GM12878 (cell line): Measurements from ENCODE around the gene TBC1D10A. TPM values are rescaled to one million over a fixed set of nuclear protein-coding genes. Genes with fewer than 3 reads are reported as not detected.

Experiments
- ATAC-seq: fragments of 200-7000 bp; cut with Tn5 transposase; 3 replicates; pipeline ENCODE4 v1.9.1; 2020; ENCODE audit warnings: mild to moderate bottlenecking, moderate library complexity
- BruUV-seq: library from RNA; stranded (reverse); fragments of 400-500 nt; replicated peaks from 2 replicates; lab custom pipeline; 2021; lab: Mats Ljungman, UMichigan
- CTCF ChIA-PET: fragments of 300-600 bp; sonication (Branson Sonifier 250); formaldehyde crosslinking; extraction: SDS; loops from one replicate; lab custom pipeline; 2021; ENCODE audit warnings: inconsistent platforms; lab: Yijun Ruan, JAX
- POLR2A ChIA-PET: fragments of 350-600 bp; formaldehyde crosslinking; extraction: SDS; loops from one replicate; lab custom pipeline; 2021; ENCODE audit warnings: inconsistent platforms; lab: Charles Lee
- RAD21 ChIA-PET: fragments of 300-600 bp; sonication (Branson Sonifier 250); formaldehyde crosslinking; loops from one replicate; lab custom pipeline; 2023; ENCODE audit warnings: antibody characterized with exemption; ENCODE audit not compliant: unreplicated experiment; lab: Charles Lee
- SMC1A ChIA-PET: fragments of 300-600 bp; sonication (Branson Sonifier 250); formaldehyde crosslinking; loops from one replicate; lab custom pipeline; 2023; ENCODE audit not compliant: unreplicated experiment, uncharacterized antibody; lab: Charles Lee
- DNase-seq: peaks from one replicate; pipeline ENCODE4 v3.0.0-alpha.2; 2011; ENCODE audit warnings: low read depth, low spot score
- FAIRE-seq: peaks from 3 replicates; lab custom pipeline; 2011; peaks lifted over from hg19 to GRCh38; lab: Jason Lieb, UNC
- H2AFZ ChIP-seq: 2 replicates; pipeline ENCODE4 v1.6.0; 2011; ENCODE audit warnings: low read depth, low read length, control low read depth; ENCODE audit not compliant: control insufficient read depth
- H3K27ac ChIP-seq: 2 replicates; pipeline ENCODE4 v1.5.1; 2011; ENCODE audit warnings: control low read depth; ENCODE audit not compliant: control insufficient read depth, insufficient read depth
- H3K27me3 ChIP-seq, 2 experiments: replicated peaks in 1 of 2; 2 replicates each; pipeline versions ENCODE4 v1.6.0 to v1.6.1; 2011; ENCODE audit warnings: low read length in 1 of 2; ENCODE audit not compliant: control insufficient read depth in 2 of 2, insufficient read depth in 2 of 2
- H3K36me3 ChIP-seq, 2 experiments: 2 replicates each; pipeline ENCODE4 v1.5.1; 2011; ENCODE audit warnings: low read length in 1 of 2; ENCODE audit not compliant: control insufficient read depth in 2 of 2, insufficient read depth in 2 of 2
- H3K4me1 ChIP-seq: 2 replicates; pipeline ENCODE4 v1.6.1; 2011; ENCODE audit warnings: mild to moderate bottlenecking, low read length, moderate library complexity, mixed read lengths; ENCODE audit not compliant: control insufficient read depth, insufficient read depth
- H3K4me2 ChIP-seq: 2 replicates; pipeline ENCODE4 v1.6.0; 2011; ENCODE audit warnings: control low read depth; ENCODE audit not compliant: control insufficient read depth, insufficient read depth
- H3K4me3 ChIP-seq: fragments of 200-600 bp; sonication (generic); 2 replicates; pipeline ENCODE4 v1.5.1; 2016
- H3K79me2 ChIP-seq: 2 replicates; pipeline ENCODE4 v1.6.0; 2011; ENCODE audit warnings: low read length; ENCODE audit not compliant: control insufficient read depth, insufficient read depth
- H3K9ac ChIP-seq: 2 replicates; pipeline ENCODE4 v1.8.0; 2011; ENCODE audit warnings: low read length, control low read depth, mixed read lengths; ENCODE audit not compliant: control insufficient read depth, insufficient read depth
- H3K9me3 ChIP-seq: replicated peaks from 3 replicates; pipeline ENCODE4 v1.5.1; 2011; ENCODE audit warnings: mild to moderate bottlenecking, low read length; ENCODE audit not compliant: control insufficient read depth, insufficient read depth
- H4K20me1 ChIP-seq: 2 replicates; pipeline ENCODE4 v1.6.0; 2011; ENCODE audit not compliant: control insufficient read depth, insufficient read depth
- ATF7 ChIP-seq: fragments of 450-650 bp; IDR thresholded peaks from 2 replicates; pipeline ENCODE4 v1.6.1; 2016; ENCODE audit warnings: low read depth, mild to moderate bottlenecking
- BACH1 ChIP-seq: fragments of 450-650 bp; IDR thresholded peaks from 2 replicates; pipeline ENCODE4 v1.6.1; 2017; ENCODE audit warnings: mild to moderate bottlenecking, borderline replicate concordance
- BCL11A ChIP-seq: IDR thresholded peaks from 2 replicates; pipeline ENCODE4 v1.6.1; 2011; ENCODE audit warnings: low read depth, low read length
- CEBPB ChIP-seq, 2 experiments: fragments of 150-350 bp in 1 of 2; IDR thresholded peaks; 2 replicates each; pipeline ENCODE4 v1.6.1; 2012 to 2014; ENCODE audit warnings: low read depth in 2 of 2, low read length in 2 of 2, borderline replicate concordance in 1 of 2, inconsistent platforms in 1 of 2
- CHD2 ChIP-seq: IDR thresholded peaks from 2 replicates; pipeline ENCODE4 v1.6.1; 2011; ENCODE audit warnings: low read depth, low read length, improper control_type of control experiment, borderline replicate concordance
- DPF2 ChIP-seq: fragments of 450-650 bp; IDR thresholded peaks from 2 replicates; pipeline ENCODE4 v1.6.1; 2017; ENCODE audit warnings: mild to moderate bottlenecking
- EP300 ChIP-seq, 2 experiments: fragments of 150-350 bp in 1 of 2; IDR thresholded peaks; 2 replicates each; pipeline ENCODE4 v1.6.1; 2011 to 2012; ENCODE audit warnings: low read depth in 2 of 2, low read length in 2 of 2, borderline replicate concordance in 1 of 2, improper control_type of control experiment in 1 of 2, inconsistent platforms in 1 of 2; ENCODE audit not compliant: control insufficient read depth in 1 of 2
- ESRRA ChIP-seq: IDR thresholded peaks from 2 replicates; pipeline ENCODE4 v1.6.1; 2012; ENCODE audit warnings: mild to moderate bottlenecking, low read length, improper control_type of control experiment
- FOXK2 ChIP-seq: fragments of 450-650 bp; IDR thresholded peaks from 2 replicates; pipeline ENCODE4 v1.6.1; 2017; ENCODE audit warnings: mild to moderate bottlenecking, moderate library complexity
- FOXM1 ChIP-seq: IDR thresholded peaks from 2 replicates; pipeline ENCODE4 v1.6.1; 2012; ENCODE audit warnings: low read depth, mild to moderate bottlenecking, inconsistent platforms, low read length, moderate library complexity
- GATAD2B ChIP-seq: fragments of 450-650 bp; conservative IDR thresholded peaks from 2 replicates; pipeline ENCODE4 v1.6.1; 2017; ENCODE audit warnings: low read depth, mild to moderate bottlenecking, moderate library complexity
- HDAC6 ChIP-seq: fragments of 200-600 bp; sonication (generic); IDR thresholded peaks from one replicate; pipeline ENCODE4 v1.8.0; 2017; ENCODE audit warnings: antibody characterized with exemption; ENCODE audit not compliant: unreplicated experiment
- KLF5 ChIP-seq: fragments of 450-650 bp; IDR thresholded peaks from 2 replicates; pipeline ENCODE4 v1.6.1; 2014; ENCODE audit warnings: mild to moderate bottlenecking; ENCODE audit not compliant: partially characterized antibody
- MEF2A ChIP-seq: IDR thresholded peaks from 2 replicates; pipeline ENCODE4 v1.6.1; 2011; ENCODE audit warnings: low read depth, mild to moderate bottlenecking, low read length, moderate library complexity; ENCODE audit not compliant: insufficient read depth
- NBN ChIP-seq: fragments of 450-650 bp; IDR thresholded peaks from 2 replicates; pipeline ENCODE4 v1.6.1; 2016
- NFYB ChIP-seq: IDR thresholded peaks from 2 replicates; pipeline ENCODE4 v1.6.1; 2011; ENCODE audit warnings: low read depth, mild to moderate bottlenecking, low read length, improper control_type of control experiment, moderate library complexity; ENCODE audit not compliant: insufficient read depth
- RBBP5 ChIP-seq: fragments of 200-600 bp; sonication (generic); conservative IDR thresholded peaks from 2 replicates; pipeline ENCODE4 v1.6.1; 2016
- RUNX3 ChIP-seq: IDR thresholded peaks from 2 replicates; pipeline ENCODE4 v1.6.1; 2012; ENCODE audit warnings: low read length, inconsistent platforms
- SP1 ChIP-seq: IDR thresholded peaks from one replicate; pipeline ENCODE4 v1.6.1; 2011; ENCODE audit warnings: low read depth, low read length
- ZNF622 ChIP-seq: fragments of 450-650 bp; IDR thresholded peaks from 2 replicates; pipeline ENCODE4 v1.6.1; 2017; ENCODE audit warnings: mild to moderate bottlenecking, inconsistent platforms
- WGBS: methylation state at CpG from one replicate; pipeline ENCODE4 v1.1.6; 2016; ENCODE audit warnings: low lambda C conversion rate; ENCODE audit not compliant: insufficient replicate concordance, insufficient coverage; ENCODE audit errors: missing lambda C conversion rate; 5-methylcytosine and 5-hydroxymethylcytosine counted together
- in situ Hi-C: fragments of 300-500 bp; cut with MboI; formaldehyde crosslinking; loops from 9 replicates; pipeline ENCODE4 v1.14.3; 2018; ENCODE audit warnings: mixed read lengths
- intact Hi-C: fragments of 100-400 bp; cut with micrococcal nuclease; formaldehyde crosslinking; loops from one replicate; pipeline ENCODE4 v1.14.2; 2022; ENCODE audit not compliant: unreplicated experiment
- polyA plus RNA-seq, 11 experiments: library from polyadenylated mRNA; depleted of rRNA in 4 of 11; unstranded in 6 of 11; stranded (reverse) in 5 of 11; fragments of >200 nt; fragmentation: Nextera tagmentation in 4 of 11; fragmentation: Illumina TruSeq in 1 of 11; extraction: Ambion mirVana in 4 of 11; extraction: Trizol in 1 of 11; gene quantifications; 1 replicate in 1 of 11; 2 replicates in 10 of 11; pipeline versions ENCODE4 v1.2.1 to v1.2.3, GENCODE V29; 2011 to 2016; ENCODE audit warnings: inconsistent platforms in 2 of 11, missing spikeins in 2 of 11, low read depth in 1 of 11
- total RNA-seq, 4 experiments: library from RNA; depleted of rRNA in 3 of 4; stranded (reverse); fragments of >200 nt in 3 of 4; fragmentation: Illumina TruSeq in 1 of 4; extraction: Trizol in 1 of 4; gene quantifications; 2 replicates each; pipeline versions ENCODE4 v1.2.1 to v1.2.3, GENCODE V29; 2013 to 2021
- TF ChIP-seq, protein P1 (sequence below): IDR thresholded peaks from 2 replicates; pipeline ENCODE4 v1.6.1; 2012; ENCODE audit warnings: low read depth, low read length, improper control_type of control experiment
- TF ChIP-seq, protein P2 (sequence below): IDR thresholded peaks from 2 replicates; pipeline ENCODE4 v1.6.1; 2011; ENCODE audit warnings: mild to moderate bottlenecking, low read depth, low read length, moderate library complexity; ENCODE audit not compliant: insufficient replicate concordance
- TF ChIP-seq, protein P3 (sequence below): fragments of 150-350 bp; IDR thresholded peaks from 2 replicates; pipeline ENCODE4 v1.6.1; 2014; ENCODE audit warnings: mild to moderate bottlenecking, low read depth, low read length

Gene TBC1D10A
- total and polyA plus RNA-seq, 10 of the 15 experiments (the other 5 are each of a cell fraction or from before 2014, with no cell fraction given): 0.27 to 25.7 (median 15.3) TPM

DNA sequence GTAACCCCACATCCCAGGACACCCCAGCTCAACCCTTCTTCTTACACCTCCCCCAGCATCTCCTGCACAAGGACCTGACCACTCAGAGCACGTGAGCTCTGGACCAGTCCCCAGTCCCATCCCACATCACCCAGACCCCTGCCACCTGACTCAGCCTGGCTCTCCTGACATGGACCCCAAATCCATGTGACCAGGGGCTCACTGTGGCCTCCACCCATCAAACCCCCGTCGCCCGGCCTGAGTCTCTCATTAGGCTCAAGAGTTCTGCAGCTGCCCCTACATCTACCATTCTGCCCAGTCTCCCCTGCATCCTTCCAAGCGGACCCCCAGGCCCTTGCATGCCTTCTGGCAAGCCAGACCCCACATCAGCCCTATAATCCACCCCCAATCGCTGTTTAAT is 78.3 kb downstream of the TBC1D10A start (continued):
- TF ChIP-seq EP300 (IDR thresholded peaks at IDR 0.05; ENCODE audit: borderline replicate concordance in 1 of 2, control insufficient read depth in 1 of 2, low read depth in 2 of 2, low read length in 2 of 2) (no peak), SP1 (no peak), NBN (no peak), FOXM1 (no peak), CEBPB (IDR thresholded peaks at IDR 0.05; ENCODE audit: borderline replicate concordance in 1 of 2, low read depth in 2 of 2, low read length in 2 of 2) (no peak), GATAD2B (no peak), KLF5 (no peak), HDAC6 (no peak), MEF2A (no peak), RBBP5 (no peak), BCL11A (no peak), FOXK2 (no peak)

DNA sequence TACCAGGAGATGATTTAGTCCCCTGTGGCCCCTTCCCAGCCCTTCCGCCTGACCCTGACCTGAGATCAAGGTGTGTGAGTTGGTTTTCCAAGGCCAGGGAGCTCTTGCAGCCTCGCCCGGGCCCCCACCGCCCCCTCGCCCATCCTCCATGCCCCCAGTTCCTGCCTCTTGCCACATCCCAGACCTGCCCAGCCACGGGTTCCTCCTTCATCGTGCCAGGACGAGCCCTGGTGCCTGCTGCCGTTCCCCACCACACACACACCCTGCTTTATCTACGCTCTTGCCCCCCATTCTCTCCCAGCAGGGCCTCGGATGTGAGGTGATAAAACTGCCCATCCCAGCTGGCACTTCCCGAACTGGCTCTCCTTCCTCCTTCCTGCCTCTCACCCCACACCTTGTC is 78.8 kb downstream of the TBC1D10A start:
- ChIA-PET SMC1A (no interaction called here), CTCF (no interaction called here)
- Histone ChIP-seq H3K4me3 (no peak overlapping the region), H3K79me2 (no peaks in the 10 kb centered on the region), H3K36me3 (no peaks in the 10 kb centered on the region), H3K4me1 (peaks cover 4% of the 10 kb centered on the region), H3K4me2 (no peak overlapping the region), H4K20me1 (no peaks in the 10 kb centered on the region), H3K27ac (no peak overlapping the region), H3K9ac (no peak overlapping the region)
- WGBS: 16% methylated on average over 6 of the region's 12 CpGs
- DNase-seq: no peak
- intact Hi-C loops (no loop called here), in situ Hi-C loops (no loop called here)
- no peak for FAIRE-seq
- no peak for ATAC-seq
- no TSS peak for BruUV-seq
- TF ChIP-seq RUNX3 (no peak), ATF7 (no peak), NFYB (no peak), CEBPB (IDR thresholded peaks at IDR 0.05; ENCODE audit: borderline replicate concordance in 1 of 2, low read depth in 2 of 2, low read length in 2 of 2) (no peak), DPF2 (no peak), ESRRA (no peak), ZNF622 (no peak), CHD2 (no peak), BACH1 (no peak)
- TF ChIP-seq, protein P1, sequence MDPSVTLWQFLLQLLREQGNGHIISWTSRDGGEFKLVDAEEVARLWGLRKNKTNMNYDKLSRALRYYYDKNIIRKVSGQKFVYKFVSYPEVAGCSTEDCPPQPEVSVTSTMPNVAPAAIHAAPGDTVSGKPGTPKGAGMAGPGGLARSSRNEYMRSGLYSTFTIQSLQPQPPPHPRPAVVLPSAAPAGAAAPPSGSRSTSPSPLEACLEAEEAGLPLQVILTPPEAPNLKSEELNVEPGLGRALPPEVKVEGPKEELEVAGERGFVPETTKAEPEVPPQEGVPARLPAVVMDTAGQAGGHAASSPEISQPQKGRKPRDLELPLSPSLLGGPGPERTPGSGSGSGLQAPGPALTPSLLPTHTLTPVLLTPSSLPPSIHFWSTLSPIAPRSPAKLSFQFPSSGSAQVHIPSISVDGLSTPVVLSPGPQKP: no peak
- TF ChIP-seq, protein P2, sequence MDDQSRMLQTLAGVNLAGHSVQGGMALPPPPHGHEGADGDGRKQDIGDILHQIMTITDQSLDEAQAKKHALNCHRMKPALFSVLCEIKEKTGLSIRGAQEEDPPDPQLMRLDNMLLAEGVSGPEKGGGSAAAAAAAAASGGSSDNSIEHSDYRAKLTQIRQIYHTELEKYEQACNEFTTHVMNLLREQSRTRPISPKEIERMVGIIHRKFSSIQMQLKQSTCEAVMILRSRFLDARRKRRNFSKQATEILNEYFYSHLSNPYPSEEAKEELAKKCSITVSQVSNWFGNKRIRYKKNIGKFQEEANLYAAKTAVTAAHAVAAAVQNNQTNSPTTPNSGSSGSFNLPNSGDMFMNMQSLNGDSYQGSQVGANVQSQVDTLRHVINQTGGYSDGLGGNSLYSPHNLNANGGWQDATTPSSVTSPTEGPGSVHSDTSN: no peak
- TF ChIP-seq, protein P3, sequence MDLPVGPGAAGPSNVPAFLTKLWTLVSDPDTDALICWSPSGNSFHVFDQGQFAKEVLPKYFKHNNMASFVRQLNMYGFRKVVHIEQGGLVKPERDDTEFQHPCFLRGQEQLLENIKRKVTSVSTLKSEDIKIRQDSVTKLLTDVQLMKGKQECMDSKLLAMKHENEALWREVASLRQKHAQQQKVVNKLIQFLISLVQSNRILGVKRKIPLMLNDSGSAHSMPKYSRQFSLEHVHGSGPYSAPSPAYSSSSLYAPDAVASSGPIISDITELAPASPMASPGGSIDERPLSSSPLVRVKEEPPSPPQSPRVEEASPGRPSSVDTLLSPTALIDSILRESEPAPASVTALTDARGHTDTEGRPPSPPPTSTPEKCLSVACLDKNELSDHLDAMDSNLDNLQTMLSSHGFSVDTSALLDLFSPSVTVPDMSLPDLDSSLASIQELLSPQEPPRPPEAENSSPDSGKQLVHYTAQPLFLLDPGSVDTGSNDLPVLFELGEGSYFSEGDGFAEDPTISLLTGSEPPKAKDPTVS: no peak
- TF ChIP-seq, all 136 proteins: peak for 0
- POLR2A ChIA-PET: no interaction called here
- H2AFZ ChIP-seq: no peak overlapping the region
- RAD21 ChIA-PET: interaction anchor here (0.8 kb wide), 1 partner anchor 149 kb away, joined by 3 read pairs; no protein-coding TSS in a partner anchor
- H3K27me3 ChIP-seq: peaks cover 3 to 4% of the 10 kb centered on the region in 2 experiments; a peak in 2 of 4 replicates
- H3K9me3 ChIP-seq: no peaks in the 10 kb centered on the region
